ENCODE results near the gene ACACB.

Gene ACACB

GRCh38 chr12:109296431-109296830, 180.0 kb downstream of the ACACB start:
- no peaks in the 10 kb centered on the region for H3K36me3 ChIP-seq (ENCODE audit: insufficient read depth, low read depth, low read length)
- H3K4me1 ChIP-seq (ENCODE audit: insufficient read depth, low read length) = no peaks in the 10 kb centered on the region
- H3K4me3 ChIP-seq (ENCODE audit: low read length) = no peak overlapping the region
- H3K27me3 ChIP-seq (ENCODE audit: insufficient read depth, low read length) = no peaks in the 10 kb centered on the region
- no peaks in the 10 kb centered on the region for H3K9me3 ChIP-seq (ENCODE audit: insufficient read depth, low read depth, low read length)
- H3K27ac ChIP-seq (ENCODE audit: low read length) = no peak overlapping the region
- no peak overlapping the region for H3K9ac ChIP-seq (ENCODE audit: low read depth, low read length)

- no peaks in the 10 kb centered on the region; the same call in 1 of the 2 replicates for H3K4me1 ChIP-seq (ENCODE audit: insufficient read depth, low read length)
- H3K27ac ChIP-seq (ENCODE audit: low read length) = no peak overlapping the region
- peaks cover 6% of the 10 kb centered on the region for H3K27me3 ChIP-seq (ENCODE audit: insufficient read depth, low read length)
- H3K9me3 ChIP-seq (ENCODE audit: insufficient read depth, low read depth, low read length) = no peaks in the 10 kb centered on the region
- H3K36me3 ChIP-seq (ENCODE audit: insufficient read depth, low read depth, low read length) = no peaks in the 10 kb centered on the region
- no peak overlapping the region for H3K9ac ChIP-seq (ENCODE audit: low read depth, low read length)
- no peak overlapping the region for H3K4me3 ChIP-seq (ENCODE audit: low read length)
Measured at GRCh38 chr12:109299849-109300248, 183.5 kb downstream of the ACACB start.

GRCh38 chr12:109301643-109302168, 185.3 kb downstream of the ACACB start:
- no peak overlapping the region for H3K27ac ChIP-seq (ENCODE audit: low read length)
- no peaks in the 10 kb centered on the region for H3K36me3 ChIP-seq (ENCODE audit: insufficient read depth, low read depth, low read length)
- no peaks in the 10 kb centered on the region; the same call in 1 of the 2 replicates for H3K4me1 ChIP-seq (ENCODE audit: insufficient read depth, low read length)
- H3K9ac ChIP-seq (ENCODE audit: low read depth, low read length) = no peak overlapping the region
- H3K4me3 ChIP-seq (ENCODE audit: low read length) = no peak overlapping the region
- no peaks in the 10 kb centered on the region for H3K9me3 ChIP-seq (ENCODE audit: insufficient read depth, low read depth, low read length)
- peaks cover 22% of the 10 kb centered on the region for H3K27me3 ChIP-seq (ENCODE audit: insufficient read depth, low read length)

- no peaks in the 10 kb centered on the region for H3K9me3 ChIP-seq (ENCODE audit: insufficient read depth, low read depth, low read length)
- no peak overlapping the region for H3K4me3 ChIP-seq (ENCODE audit: low read length)
- no peak overlapping the region for H3K27ac ChIP-seq (ENCODE audit: low read length)
- no peaks in the 10 kb centered on the region for H3K36me3 ChIP-seq (ENCODE audit: insufficient read depth, low read depth, low read length)
- H3K27me3 ChIP-seq (ENCODE audit: insufficient read depth, low read length) = peaks cover 28% of the 10 kb centered on the region
- H3K4me1 ChIP-seq (ENCODE audit: insufficient read depth, low read length) = no peaks in the 10 kb centered on the region; the same call in 1 of the 2 replicates
- H3K9ac ChIP-seq (ENCODE audit: low read depth, low read length) = no peak overlapping the region
Measured at GRCh38 chr12:109302358-109302757, 186.0 kb downstream of the ACACB start.

GRCh38 chr12:109302770-109303169, 186.4 kb downstream of the ACACB start:
- no peaks in the 10 kb centered on the region; the same call in 1 of the 2 replicates for H3K4me1 ChIP-seq (ENCODE audit: insufficient read depth, low read length)
- H3K27me3 ChIP-seq (ENCODE audit: insufficient read depth, low read length) = peaks cover 33% of the 10 kb centered on the region
- H3K27ac ChIP-seq (ENCODE audit: low read length) = no peak overlapping the region
- H3K4me3 ChIP-seq (ENCODE audit: low read length) = no peak overlapping the region
- no peak overlapping the region for H3K9ac ChIP-seq (ENCODE audit: low read depth, low read length)
- no peaks in the 10 kb centered on the region for H3K9me3 ChIP-seq (ENCODE audit: insufficient read depth, low read depth, low read length)
- H3K36me3 ChIP-seq (ENCODE audit: insufficient read depth, low read depth, low read length) = no peaks in the 10 kb centered on the region

GRCh38 chr12:109304485-109304884, 188.1 kb downstream of the ACACB start:
- no peaks in the 10 kb centered on the region for H3K36me3 ChIP-seq (ENCODE audit: insufficient read depth, low read depth, low read length)
- H3K9me3 ChIP-seq (ENCODE audit: insufficient read depth, low read depth, low read length) = no peaks in the 10 kb centered on the region
- H3K27ac ChIP-seq (ENCODE audit: low read length) = no peak overlapping the region
- H3K27me3 ChIP-seq (ENCODE audit: insufficient read depth, low read length) = peaks cover 46% of the 10 kb centered on the region
- no peaks in the 10 kb centered on the region; the same call in 1 of the 2 replicates for H3K4me1 ChIP-seq (ENCODE audit: insufficient read depth, low read length)
- H3K4me3 ChIP-seq (ENCODE audit: low read length) = no peak overlapping the region
- H3K9ac ChIP-seq (ENCODE audit: low read depth, low read length) = no peak overlapping the region

GRCh38 chr12:109305547-109305946, 189.2 kb downstream of the ACACB start:
- H3K27ac ChIP-seq (ENCODE audit: low read length) = no peak overlapping the region
- H3K9me3 ChIP-seq (ENCODE audit: insufficient read depth, low read depth, low read length) = no peaks in the 10 kb centered on the region
- H3K27me3 ChIP-seq (ENCODE audit: insufficient read depth, low read length) = peaks cover 54% of the 10 kb centered on the region
- H3K4me1 ChIP-seq (ENCODE audit: insufficient read depth, low read length) = no peaks in the 10 kb centered on the region; the same call in 1 of the 2 replicates
- H3K36me3 ChIP-seq (ENCODE audit: insufficient read depth, low read depth, low read length) = no peaks in the 10 kb centered on the region
- no peak overlapping the region for H3K9ac ChIP-seq (ENCODE audit: low read depth, low read length)
- no peak overlapping the region for H3K4me3 ChIP-seq (ENCODE audit: low read length)

- no peaks in the 10 kb centered on the region for H3K9me3 ChIP-seq (ENCODE audit: insufficient read depth, low read depth, low read length)
- no peak overlapping the region for H3K9ac ChIP-seq (ENCODE audit: low read depth, low read length)
- no peak overlapping the region for H3K27ac ChIP-seq (ENCODE audit: low read length)
- H3K36me3 ChIP-seq (ENCODE audit: insufficient read depth, low read depth, low read length) = no peaks in the 10 kb centered on the region
- peaks cover 69% of the 10 kb centered on the region for H3K27me3 ChIP-seq (ENCODE audit: insufficient read depth, low read length)
- no peaks in the 10 kb centered on the region; the same call in 1 of the 2 replicates for H3K4me1 ChIP-seq (ENCODE audit: insufficient read depth, low read length)
- H3K4me3 ChIP-seq (ENCODE audit: low read length) = no peak overlapping the region
Measured at GRCh38 chr12:109307051-109307450, 190.7 kb downstream of the ACACB start.

- peak within 1 kb of the TSS; percentile 69 for H3K4me3 ChIP-seq (ENCODE audit: low read length)
- peaks cover 86% of the 10 kb centered on the region for H3K27me3 ChIP-seq (ENCODE audit: insufficient read depth, low read length)
- H3K9me3 ChIP-seq (ENCODE audit: insufficient read depth, low read depth, low read length) = no peaks in the 10 kb centered on the region
- no peak within 1 kb of the TSS for H3K9ac ChIP-seq (ENCODE audit: low read depth, low read length)
- H3K36me3 ChIP-seq (ENCODE audit: insufficient read depth, low read depth, low read length) = no peaks in the 10 kb centered on the region
- no peak within 1 kb of the TSS for H3K27ac ChIP-seq (ENCODE audit: low read length)
- no peaks in the 10 kb centered on the region for H3K4me1 ChIP-seq (ENCODE audit: insufficient read depth, low read length)
Measured at GRCh38 chr12:109308534-109309380, 192.4 kb downstream of the ACACB start, which contains the start of gene FOXN4. Gene FOXN4, minus strand, starts transcription at chr12:109309284. Its CDS starts 963 bp downstream, at chr12:109308321.

GRCh38 chr12:109309381-109310246, 193.2 kb downstream of the ACACB start:
- Histone ChIP-seq H3K36me3 (ENCODE audit: insufficient read depth, low read depth, low read length) (no peaks in the 10 kb centered on the region), H3K9me3 (ENCODE audit: insufficient read depth, low read depth, low read length) (no peaks in the 10 kb centered on the region), H3K27me3 (ENCODE audit: insufficient read depth, low read length) (peaks cover 84% of the 10 kb centered on the region), H3K27ac (ENCODE audit: low read length) (no peak overlapping the region), H3K4me3 (ENCODE audit: low read length) (peak overlapping the region; percentile 69), H3K9ac (ENCODE audit: low read depth, low read length) (no peak overlapping the region), H3K4me1 (ENCODE audit: insufficient read depth, low read length) (no peaks in the 10 kb centered on the region)

GRCh38 chr12:109310247-109311125, 194.1 kb downstream of the ACACB start:
- Histone ChIP-seq H3K4me1 (ENCODE audit: insufficient read depth, low read length) (no peaks in the 10 kb centered on the region), H3K9me3 (ENCODE audit: insufficient read depth, low read depth, low read length) (no peaks in the 10 kb centered on the region), H3K27ac (ENCODE audit: low read length) (no peak overlapping the region), H3K36me3 (ENCODE audit: insufficient read depth, low read depth, low read length) (no peaks in the 10 kb centered on the region), H3K4me3 (ENCODE audit: low read length) (peak overlapping the region; percentile 69), H3K27me3 (ENCODE audit: insufficient read depth, low read length) (peaks cover 77% of the 10 kb centered on the region), H3K9ac (ENCODE audit: low read depth, low read length) (no peak overlapping the region)

Measured in iPS-20b (cell line).